HepG2 (cell line): ENCODE data around the gene SLC5A5. TPM values are rescaled to one million over a fixed set of nuclear protein-coding genes. Genes with fewer than 3 reads are reported as not detected.

ENCODE experiments used
- FIP1L1 ChIP-seq: fragments of 200-400 bp; formaldehyde crosslinking; IDR thresholded peaks from 2 replicates; pipeline ENCODE4 v1.6.1; 2018; ENCODE audit warnings: low read depth, mild to moderate bottlenecking, low read length, moderate library complexity, borderline replicate concordance; ENCODE audit not compliant: insufficient read depth
- GTF3A ChIP-seq: sonication (generic); formaldehyde crosslinking; conservative IDR thresholded peaks from 2 replicates; pipeline ENCODE4 v1.4.0; 2020; ENCODE audit warnings: mild to moderate bottlenecking, missing genetic modification reagents
- HMGA1 ChIP-seq: sonication (generic); formaldehyde crosslinking; conservative IDR thresholded peaks from 2 replicates; pipeline ENCODE4 v1.4.0; 2020; ENCODE audit warnings: missing genetic modification reagents
- IRF2 ChIP-seq: IDR thresholded peaks from 2 replicates; pipeline ENCODE4 v1.6.1; 2018; ENCODE audit warnings: missing genetic modification reagents, missing compliant biosample characterization
- LCORL ChIP-seq, 2 experiments: fragments of 450-650 bp in 1 of 2; sonication (generic) in 1 of 2; formaldehyde crosslinking in 1 of 2; IDR thresholded peaks; 2 replicates each; pipeline versions ENCODE4 v1.5.0 to v1.6.1; 2017 to 2020; ENCODE audit warnings: antibody characterized with exemption in 1 of 2, missing genetic modification reagents in 1 of 2
- MAFF ChIP-seq: IDR thresholded peaks from 2 replicates; pipeline ENCODE4 v1.6.1; 2011; ENCODE audit warnings: low read depth, low read length, improper control_type of control experiment
- MATR3 ChIP-seq: sonication (generic); formaldehyde crosslinking; IDR thresholded peaks from 2 replicates; pipeline ENCODE4 v1.4.0; 2020; ENCODE audit warnings: missing genetic modification reagents
- MED13 ChIP-seq: sonication (generic); formaldehyde crosslinking; IDR thresholded peaks from 2 replicates; pipeline ENCODE4 v1.5.0; 2020; ENCODE audit warnings: missing genetic modification reagents
- NCOA5 ChIP-seq: sonication (generic); formaldehyde crosslinking; IDR thresholded peaks from 2 replicates; pipeline ENCODE4 v1.4.0; 2020; ENCODE audit warnings: missing genetic modification reagents
- SMARCE1 ChIP-seq: fragments of 450-650 bp; IDR thresholded peaks from 2 replicates; pipeline ENCODE4 v1.6.1; 2017; ENCODE audit warnings: borderline replicate concordance
- SUZ12 ChIP-seq: fragments of 150-350 bp; IDR thresholded peaks from 2 replicates; pipeline ENCODE4 v1.6.1; 2014; ENCODE audit warnings: low read depth, low read length
- ZBTB20 ChIP-seq: sonication (generic); formaldehyde crosslinking; IDR thresholded peaks from 2 replicates; pipeline ENCODE4 v1.8.1; 2023; ENCODE audit warnings: missing genetic modification reagents, low read depth, mild to moderate bottlenecking, borderline replicate concordance
- ZNF121 ChIP-seq: sonication (generic); formaldehyde crosslinking; IDR thresholded peaks from 2 replicates; pipeline ENCODE4 v1.5.0; 2020; ENCODE audit warnings: mild to moderate bottlenecking, missing genetic modification reagents
- ZNF143 ChIP-seq: sonication (generic); formaldehyde crosslinking; IDR thresholded peaks from 2 replicates; pipeline ENCODE4 v1.4.0; 2020; ENCODE audit warnings: missing genetic modification reagents
- ZNF430 ChIP-seq: sonication (generic); formaldehyde crosslinking; IDR thresholded peaks from 2 replicates; pipeline ENCODE4 v1.9.0; 2021; ENCODE audit warnings: mild to moderate bottlenecking, missing genetic modification reagents
- ZNF44 ChIP-seq: sonication (generic); formaldehyde crosslinking; IDR thresholded peaks from 2 replicates; pipeline ENCODE4 v1.5.1; 2020; ENCODE audit warnings: mild to moderate bottlenecking, missing genetic modification reagents
- ZNF605 ChIP-seq: sonication (generic); formaldehyde crosslinking; IDR thresholded peaks from 2 replicates; pipeline ENCODE4 v1.8.0; 2022; ENCODE audit warnings: mild to moderate bottlenecking, missing genetic modification reagents
- ZNF772 ChIP-seq: sonication (generic); formaldehyde crosslinking; IDR thresholded peaks from 2 replicates; pipeline ENCODE4 v1.5.0; 2020; ENCODE audit warnings: mild to moderate bottlenecking, missing genetic modification reagents
- polyA plus RNA-seq, 8 experiments: library from polyadenylated mRNA; depleted of rRNA in 3 of 8; stranded (reverse) in 7 of 8; unstranded in 1 of 8; fragments of >200 nt; fragmentation: Illumina TruSeq in 4 of 8; extraction: Trizol in 4 of 8; gene quantifications; 2 replicates each; pipeline versions ENCODE4 v1.2.1 to v1.2.3, GENCODE V29; 2011 to 2016; ENCODE audit warnings: low read depth in 4 of 8, missing spikeins in 1 of 8, mixed read lengths in 1 of 8; ENCODE audit not compliant: insufficient read depth in 1 of 8
- total RNA-seq, 5 experiments: library from RNA; depleted of rRNA; stranded (reverse); fragments of >200 nt; fragmentation: Illumina TruSeq; extraction: Trizol; gene quantifications; 2 replicates each; pipeline ENCODE4 v1.2.3, GENCODE V29; 2016; ENCODE audit warnings: low read depth in 1 of 5
- TF ChIP-seq, protein P1 (sequence below): sonication (generic); formaldehyde crosslinking; IDR thresholded peaks from 2 replicates; pipeline ENCODE4 v1.9.0; 2021; ENCODE audit warnings: missing genetic modification reagents, borderline replicate concordance
- TF ChIP-seq, protein P2 (sequence below): sonication (generic); formaldehyde crosslinking; IDR thresholded peaks from 2 replicates; pipeline ENCODE4 v1.4.0; 2020; ENCODE audit warnings: mild to moderate bottlenecking, missing genetic modification reagents
- TF ChIP-seq, protein P3 (sequence below): sonication (generic); formaldehyde crosslinking; IDR thresholded peaks from 2 replicates; pipeline ENCODE4 v1.4.0; 2020; ENCODE audit warnings: missing genetic modification reagents, mild to moderate bottlenecking, borderline replicate concordance
- TF ChIP-seq, protein P4 (sequence below): sonication (generic); formaldehyde crosslinking; IDR thresholded peaks from 2 replicates; pipeline ENCODE4 v1.5.0; 2020; ENCODE audit warnings: mild to moderate bottlenecking, missing genetic modification reagents

Gene SLC5A5
- total and polyA plus RNA-seq, 2 of the 13 experiments (the other 11 are each of a cell fraction or from before 2014, with no cell fraction given) = not detected

DNA sequence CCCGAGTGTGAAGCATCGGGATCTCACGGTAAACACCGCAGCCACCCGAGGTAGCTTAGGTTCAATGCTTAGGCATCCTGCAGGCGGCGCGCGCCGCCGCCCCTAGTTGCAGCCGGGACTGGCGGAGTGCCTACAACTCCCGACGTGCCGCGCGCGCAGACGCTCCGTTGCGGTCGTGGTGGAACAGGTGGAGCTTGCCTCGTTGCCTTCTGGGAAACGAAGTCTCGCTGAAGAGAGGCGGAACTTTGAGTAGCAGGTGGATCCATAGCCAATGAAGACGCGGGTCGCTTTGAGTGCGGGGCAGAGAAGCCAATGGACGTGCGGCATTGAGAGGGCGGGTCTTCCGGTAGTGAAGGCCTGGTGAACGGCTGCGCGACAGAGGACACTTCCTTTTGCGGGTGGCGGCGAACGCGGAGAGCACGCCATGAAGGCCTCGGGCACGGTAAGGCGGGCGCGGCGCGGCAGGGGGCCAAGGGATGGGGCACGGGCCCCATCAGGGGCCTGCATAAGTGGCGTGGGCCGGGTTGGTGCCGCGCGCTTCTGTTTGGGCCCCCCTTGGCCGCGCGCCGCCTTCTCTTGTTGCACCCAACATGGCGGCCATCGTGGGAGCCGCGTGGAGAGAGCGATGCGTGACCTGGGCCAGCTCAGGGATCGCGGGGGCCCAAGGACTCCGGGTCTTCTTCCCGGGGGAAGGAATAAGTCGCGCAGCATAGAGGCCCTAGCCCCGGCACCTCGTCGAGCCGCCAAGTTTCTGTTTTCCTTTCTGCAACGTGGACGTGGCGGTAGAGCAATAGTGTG lies 12.0 kb upstream of the SLC5A5 start, which contains the start of gene RPL18A (continued):
- TF ChIP-seq, protein P1, sequence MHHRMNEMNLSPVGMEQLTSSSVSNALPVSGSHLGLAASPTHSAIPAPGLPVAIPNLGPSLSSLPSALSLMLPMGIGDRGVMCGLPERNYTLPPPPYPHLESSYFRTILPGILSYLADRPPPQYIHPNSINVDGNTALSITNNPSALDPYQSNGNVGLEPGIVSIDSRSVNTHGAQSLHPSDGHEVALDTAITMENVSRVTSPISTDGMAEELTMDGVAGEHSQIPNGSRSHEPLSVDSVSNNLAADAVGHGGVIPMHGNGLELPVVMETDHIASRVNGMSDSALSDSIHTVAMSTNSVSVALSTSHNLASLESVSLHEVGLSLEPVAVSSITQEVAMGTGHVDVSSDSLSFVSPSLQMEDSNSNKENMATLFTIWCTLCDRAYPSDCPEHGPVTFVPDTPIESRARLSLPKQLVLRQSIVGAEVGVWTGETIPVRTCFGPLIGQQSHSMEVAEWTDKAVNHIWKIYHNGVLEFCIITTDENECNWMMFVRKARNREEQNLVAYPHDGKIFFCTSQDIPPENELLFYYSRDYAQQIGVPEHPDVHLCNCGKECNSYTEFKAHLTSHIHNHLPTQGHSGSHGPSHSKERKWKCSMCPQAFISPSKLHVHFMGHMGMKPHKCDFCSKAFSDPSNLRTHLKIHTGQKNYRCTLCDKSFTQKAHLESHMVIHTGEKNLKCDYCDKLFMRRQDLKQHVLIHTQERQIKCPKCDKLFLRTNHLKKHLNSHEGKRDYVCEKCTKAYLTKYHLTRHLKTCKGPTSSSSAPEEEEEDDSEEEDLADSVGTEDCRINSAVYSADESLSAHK (CRISPR knock-in tag) = no peak
- TF ChIP-seq ZNF143 (CRISPR knock-in tag) (peak; percentile 100), MAFF (no peak), ZBTB20 (no peak), ZNF121 (CRISPR knock-in tag) (no peak), HMGA1 (CRISPR knock-in tag) (no peak), ZNF430 (CRISPR knock-in tag) (peak; percentile 46; the same call in 1 of the 2 replicates), ZNF44 (CRISPR knock-in tag) (peak; percentile 69; the same call in 1 of the 2 replicates), IRF2 (CRISPR knock-in tag) (peak; percentile 89), LCORL (IDR thresholded peaks at IDR 0.05) (no peak), LCORL (CRISPR knock-in tag; IDR thresholded peaks at IDR 0.05) (0 out of 2 replicates have a peak, but pooled peaks have one; percentile 16), GTF3A (CRISPR knock-in tag) (no peak), SMARCE1 (no peak), FIP1L1 (no peak), SUZ12 (peak; percentile 94), NCOA5 (CRISPR knock-in tag) (no peak), ZNF605 (CRISPR knock-in tag) (peak; percentile 79; the same call in 1 of the 2 replicates), MATR3 (CRISPR knock-in tag) (no peak), MED13 (CRISPR knock-in tag) (no peak), ZNF772 (CRISPR knock-in tag) (no peak)
- TF ChIP-seq, protein P2, sequence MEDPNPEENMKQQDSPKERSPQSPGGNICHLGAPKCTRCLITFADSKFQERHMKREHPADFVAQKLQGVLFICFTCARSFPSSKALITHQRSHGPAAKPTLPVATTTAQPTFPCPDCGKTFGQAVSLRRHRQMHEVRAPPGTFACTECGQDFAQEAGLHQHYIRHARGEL = no peak
- TF ChIP-seq, protein P3, sequence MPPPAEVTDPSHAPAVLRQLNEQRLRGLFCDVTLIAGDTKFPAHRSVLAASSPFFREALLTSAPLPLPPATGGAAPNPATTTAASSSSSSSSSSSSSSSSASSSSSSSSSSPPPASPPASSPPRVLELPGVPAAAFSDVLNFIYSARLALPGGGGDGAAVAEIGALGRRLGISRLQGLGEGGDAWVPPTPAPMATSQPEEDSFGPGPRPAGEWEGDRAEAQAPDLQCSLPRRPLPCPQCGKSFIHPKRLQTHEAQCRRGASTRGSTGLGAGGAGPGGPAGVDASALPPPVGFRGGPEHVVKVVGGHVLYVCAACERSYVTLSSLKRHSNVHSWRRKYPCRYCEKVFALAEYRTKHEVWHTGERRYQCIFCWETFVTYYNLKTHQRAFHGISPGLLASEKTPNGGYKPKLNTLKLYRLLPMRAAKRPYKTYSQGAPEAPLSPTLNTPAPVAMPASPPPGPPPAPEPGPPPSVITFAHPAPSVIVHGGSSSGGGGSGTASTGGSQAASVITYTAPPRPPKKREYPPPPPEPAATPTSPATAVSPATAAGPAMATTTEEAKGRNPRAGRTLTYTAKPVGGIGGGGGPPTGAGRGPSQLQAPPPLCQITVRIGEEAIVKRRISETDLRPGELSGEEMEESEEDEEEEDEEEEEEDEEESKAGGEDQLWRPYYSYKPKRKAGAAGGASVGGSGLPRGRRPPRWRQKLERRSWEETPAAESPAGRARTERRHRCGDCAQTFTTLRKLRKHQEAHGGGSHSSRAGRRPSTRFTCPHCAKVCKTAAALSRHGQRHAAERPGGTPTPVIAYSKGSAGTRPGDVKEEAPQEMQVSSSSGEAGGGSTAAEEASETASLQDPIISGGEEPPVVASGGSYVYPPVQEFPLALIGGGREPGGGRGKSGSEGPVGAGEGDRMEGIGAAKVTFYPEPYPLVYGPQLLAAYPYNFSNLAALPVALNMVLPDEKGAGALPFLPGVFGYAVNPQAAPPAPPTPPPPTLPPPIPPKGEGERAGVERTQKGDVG (CRISPR knock-in tag) = 0 out of 2 replicates have a peak, but pooled peaks have one; percentile 13
- TF ChIP-seq, protein P4, sequence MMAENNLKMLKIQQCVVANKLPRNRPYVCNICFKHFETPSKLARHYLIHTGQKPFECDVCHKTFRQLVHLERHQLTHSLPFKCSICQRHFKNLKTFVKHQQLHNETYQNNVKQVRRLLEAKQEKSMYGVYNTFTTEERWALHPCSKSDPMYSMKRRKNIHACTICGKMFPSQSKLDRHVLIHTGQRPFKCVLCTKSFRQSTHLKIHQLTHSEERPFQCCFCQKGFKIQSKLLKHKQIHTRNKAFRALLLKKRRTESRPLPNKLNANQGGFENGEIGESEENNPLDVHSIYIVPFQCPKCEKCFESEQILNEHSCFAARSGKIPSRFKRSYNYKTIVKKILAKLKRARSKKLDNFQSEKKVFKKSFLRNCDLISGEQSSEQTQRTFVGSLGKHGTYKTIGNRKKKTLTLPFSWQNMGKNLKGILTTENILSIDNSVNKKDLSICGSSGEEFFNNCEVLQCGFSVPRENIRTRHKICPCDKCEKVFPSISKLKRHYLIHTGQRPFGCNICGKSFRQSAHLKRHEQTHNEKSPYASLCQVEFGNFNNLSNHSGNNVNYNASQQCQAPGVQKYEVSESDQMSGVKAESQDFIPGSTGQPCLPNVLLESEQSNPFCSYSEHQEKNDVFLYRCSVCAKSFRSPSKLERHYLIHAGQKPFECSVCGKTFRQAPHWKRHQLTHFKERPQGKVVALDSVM (CRISPR knock-in tag) = peak; percentile 41; the same call in 1 of the 2 replicates
